DMS79 (cell line): ENCODE measurements around the gene HELZ.
"Not testable (repeated sequence)": the region's sequence is repeated elsewhere in the genome, so short reads cannot be mapped to it uniquely, and the experiment has no call there.

Experiments used
- DNase-seq: peaks from one replicate; lab custom pipeline; 2025; lab: John Stamatoyannopoulos, UW

Gene HELZ

DNA sequence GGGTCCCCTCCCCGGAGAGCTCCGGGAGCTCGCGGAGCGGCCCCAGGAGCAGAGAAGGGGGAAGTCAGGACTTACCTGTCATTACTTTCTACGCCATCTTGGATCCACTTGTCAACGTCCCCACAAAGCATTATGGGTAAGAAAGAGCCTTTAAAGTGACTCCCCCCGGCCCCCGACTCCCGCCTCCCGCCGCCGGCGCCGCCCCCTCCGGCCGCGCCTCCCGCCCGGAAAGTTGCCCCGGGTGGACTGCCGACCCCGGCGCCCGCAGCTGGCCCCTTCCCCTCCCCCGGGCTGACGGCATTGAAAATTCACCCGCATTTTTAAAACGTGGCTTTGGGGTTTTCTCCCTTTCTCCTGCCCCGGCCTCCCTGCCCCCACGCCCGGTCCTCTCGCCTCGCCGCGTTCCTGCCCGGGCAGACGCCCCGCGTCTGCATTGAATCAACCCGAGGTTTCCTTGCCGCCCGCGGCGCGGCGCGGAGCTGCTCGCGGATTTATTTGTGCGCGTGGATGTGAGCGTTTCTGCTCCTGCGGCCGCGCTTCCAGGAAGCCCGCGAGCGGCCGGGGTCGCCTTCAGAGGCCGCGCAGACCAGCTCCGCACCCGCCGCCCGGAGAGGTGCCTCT is at the start of gene HELZ:
HELZ (minus strand) TSS at position 124 of the 621 bp plus-strand sequence. CDS start 26,392 bp downstream, outside the sequence.
- peak; percentile 20 for DNase-seq

GRCh38 chr17:67293251-67294203 is 48.5 kb upstream of the HELZ start:
- DNase-seq: no peak

GRCh38 chr17:67290711-67291291 is 45.8 kb upstream of the HELZ start:
- no peak for DNase-seq

DNA sequence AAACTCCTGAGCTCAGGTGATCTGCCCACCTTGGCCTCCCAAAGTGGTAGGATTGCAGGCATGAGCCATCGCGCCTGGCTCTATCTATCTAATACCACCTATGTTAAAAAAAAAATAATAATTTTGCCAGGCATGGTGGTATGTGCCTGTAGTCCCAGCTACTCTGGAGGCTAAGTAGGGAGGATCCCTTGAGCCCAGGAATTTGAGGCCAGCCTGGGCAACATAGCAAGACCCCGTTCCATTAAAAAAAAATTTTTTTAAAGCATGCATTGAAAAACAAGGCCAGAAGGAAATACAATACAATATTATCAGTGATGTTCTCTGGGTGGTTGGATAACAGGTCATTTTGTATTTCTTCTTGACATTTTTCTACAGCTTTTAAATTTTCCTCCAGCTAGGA is 45.2 kb upstream of the HELZ start:
- DNase-seq: no peak

DNA sequence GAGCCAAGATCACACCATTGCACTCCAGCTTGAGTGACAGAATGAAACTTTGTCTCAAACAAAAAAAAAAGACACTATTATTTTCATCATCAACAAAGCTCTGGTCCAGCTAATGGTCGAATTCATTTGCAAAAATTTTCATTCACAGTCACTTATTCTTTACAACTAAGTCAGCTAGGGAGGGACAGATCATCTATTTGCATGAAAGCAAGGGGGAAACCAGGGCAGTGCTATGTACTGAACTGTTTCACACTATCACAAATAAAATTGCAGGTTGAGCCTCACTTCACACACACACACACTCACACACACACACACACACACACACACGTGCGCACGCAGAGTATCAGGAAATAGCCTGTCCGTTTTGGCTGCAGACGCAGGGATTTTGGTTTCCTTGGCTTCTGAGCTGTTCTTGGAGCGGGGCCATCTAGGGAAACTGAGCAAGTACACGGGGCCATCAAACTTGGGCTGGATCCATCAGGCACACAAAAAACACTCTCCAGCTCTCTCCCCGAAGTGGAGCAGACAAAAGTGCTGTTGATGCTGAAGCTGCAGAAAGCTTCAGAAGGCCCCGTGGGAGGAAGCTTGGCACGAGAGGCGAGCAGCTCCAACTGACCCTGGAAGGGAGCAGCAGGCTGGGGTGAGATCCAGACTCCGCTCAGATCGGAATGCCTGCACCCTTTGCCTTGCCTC is 44.3 kb upstream of the HELZ start:
- peak; percentile 31 for DNase-seq

DNA sequence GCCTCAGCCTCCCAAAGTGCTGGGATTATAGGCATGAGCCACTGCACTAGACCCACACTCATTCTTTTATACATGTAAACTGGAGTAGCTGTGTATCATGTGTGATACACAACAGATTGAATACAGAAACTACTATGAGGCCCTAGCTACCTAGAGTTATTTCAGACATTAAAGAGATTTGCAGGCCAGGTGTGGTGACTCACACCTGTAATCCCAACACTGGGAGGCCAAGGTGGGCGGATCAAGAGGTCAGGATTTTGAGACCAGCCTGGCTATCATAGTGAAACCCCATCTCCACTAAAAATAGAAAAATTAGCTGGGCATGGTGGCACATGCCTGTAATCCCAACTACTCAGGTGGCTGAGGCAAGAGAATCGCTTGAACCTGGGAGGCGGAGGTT is 41.8 kb upstream of the HELZ start:
- DNase-seq: not testable (repeated sequence)

DNA sequence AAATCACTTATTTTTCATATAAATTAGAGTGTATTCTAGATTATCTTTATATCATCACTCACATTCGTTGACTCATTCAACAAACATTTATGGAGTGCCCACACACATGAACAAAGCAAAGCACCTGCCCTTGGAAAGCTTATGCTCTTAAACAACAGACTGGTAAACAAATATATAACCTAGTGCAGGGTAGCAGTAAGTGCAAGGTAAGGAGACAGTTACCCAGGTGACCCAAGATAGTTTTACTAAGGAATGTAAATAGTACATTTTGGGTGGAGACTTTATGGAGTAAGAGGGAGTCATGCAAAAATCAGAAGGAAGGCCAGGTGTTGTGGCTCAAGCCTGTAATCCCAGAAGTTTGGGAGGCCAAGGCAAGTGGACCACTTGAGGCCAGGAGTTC is 40.4 kb upstream of the HELZ start:
- DNase-seq: no peak

DNA sequence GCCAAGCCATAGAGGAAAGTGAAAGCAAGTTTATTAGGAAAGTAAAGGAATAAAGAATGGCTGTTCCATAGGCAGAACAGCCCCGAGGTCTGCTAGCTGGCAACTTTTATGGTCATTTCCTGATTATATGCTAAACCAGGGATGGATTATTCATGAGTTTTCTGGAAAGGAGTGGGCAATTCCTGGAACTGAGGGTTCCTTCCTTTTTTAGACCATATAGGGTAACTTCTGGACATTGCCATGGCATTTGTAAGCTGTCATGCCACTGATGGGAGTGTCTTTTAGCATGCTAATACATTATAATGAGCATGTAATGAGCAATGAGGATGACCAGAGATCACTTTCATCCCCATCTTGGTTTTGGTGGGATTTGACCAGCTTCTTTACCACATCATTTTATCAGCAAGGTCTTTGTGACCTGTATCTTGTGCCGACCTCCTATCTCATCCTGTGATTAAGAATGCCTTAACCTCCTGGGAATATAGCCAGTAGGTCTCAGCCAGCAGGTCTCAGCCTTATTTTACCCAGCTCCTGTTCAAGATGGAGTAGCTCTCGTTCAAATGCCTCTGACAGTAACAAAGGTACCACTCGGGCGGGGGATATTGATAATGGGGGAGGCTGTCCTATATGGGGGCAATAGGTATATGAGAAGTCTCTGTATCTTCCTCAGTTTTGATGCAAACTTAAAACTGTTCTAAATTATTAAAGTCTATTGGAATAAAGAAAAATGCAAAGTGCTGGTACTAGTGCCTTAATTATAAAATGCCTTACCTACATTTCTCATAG is 38.9 kb upstream of the HELZ start:
- DNase-seq: no peak

DNA sequence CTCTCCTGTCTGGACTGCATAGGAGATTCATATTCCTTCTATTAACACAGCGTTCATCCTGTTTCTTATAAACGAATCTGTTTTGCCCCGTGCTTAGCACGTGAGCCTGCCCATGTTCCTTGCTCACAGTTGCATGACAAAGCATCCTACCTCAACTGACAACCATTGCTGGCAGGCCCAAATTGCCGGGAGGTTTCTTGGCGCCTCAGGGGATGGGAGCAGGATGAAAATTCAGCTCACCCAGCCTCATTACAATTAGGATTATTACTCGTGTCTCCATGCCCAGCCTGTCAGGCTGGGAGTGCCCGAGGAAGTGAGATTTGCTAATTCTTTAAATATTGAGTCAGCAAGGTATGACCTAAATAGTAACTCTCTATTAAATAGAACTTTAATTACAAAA is 36.7 kb upstream of the HELZ start:
- DNase-seq: no peak

DNA sequence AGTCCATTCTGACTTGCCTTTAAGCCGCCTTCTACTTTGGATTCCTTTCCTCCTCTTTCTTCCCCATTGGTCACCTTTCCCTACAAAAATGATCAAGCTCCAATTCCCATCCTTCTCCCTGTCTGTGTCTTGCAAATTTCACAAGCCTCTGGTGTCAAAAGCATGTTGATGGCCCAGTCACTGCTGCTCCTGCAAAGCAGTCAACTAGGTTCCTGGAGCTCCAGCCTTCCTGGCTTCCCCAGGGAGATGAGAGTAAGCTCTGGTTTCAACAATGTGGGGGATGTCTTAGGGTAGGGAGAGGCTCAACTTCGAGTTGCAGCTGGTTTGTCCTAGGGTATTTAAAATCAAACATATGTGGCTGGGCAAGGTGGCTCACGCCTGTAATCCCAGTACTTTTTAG is 36.1 kb upstream of the HELZ start:
- DNase-seq: no peak

GRCh38 chr17:67280279-67280678 is 35.3 kb upstream of the HELZ start:
- no peak for DNase-seq

GRCh38 chr17:67279115-67279514 is 34.1 kb upstream of the HELZ start:
- no peak for DNase-seq

DNA sequence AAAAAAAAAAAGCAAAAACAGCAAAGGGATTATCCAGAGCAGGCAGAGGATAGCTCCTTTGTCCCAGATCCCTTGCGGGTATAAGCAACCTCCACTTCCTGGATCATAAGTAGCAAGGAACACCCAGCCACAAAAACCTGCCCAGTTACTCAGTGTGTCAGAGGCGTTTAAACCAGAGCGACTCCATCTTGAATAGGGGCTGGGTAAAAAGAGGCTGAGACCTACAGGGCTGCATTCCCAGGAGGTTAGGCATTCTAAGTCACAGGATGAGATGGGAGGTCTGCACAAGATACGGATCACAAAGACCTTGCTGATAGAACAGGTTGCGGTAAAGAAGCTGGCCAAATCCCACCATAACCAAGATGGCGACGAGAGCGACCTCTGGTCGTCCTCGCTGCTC is 33.4 kb upstream of the HELZ start:
- DNase-seq: no peak

- DNase-seq: no peak
These were observed 31.1 kb upstream of the HELZ start for GRCh38 chr17:67276075-67276474.

- no peak for DNase-seq
These were observed 29.5 kb upstream of the HELZ start for GRCh38 chr17:67274466-67274865.

DNA sequence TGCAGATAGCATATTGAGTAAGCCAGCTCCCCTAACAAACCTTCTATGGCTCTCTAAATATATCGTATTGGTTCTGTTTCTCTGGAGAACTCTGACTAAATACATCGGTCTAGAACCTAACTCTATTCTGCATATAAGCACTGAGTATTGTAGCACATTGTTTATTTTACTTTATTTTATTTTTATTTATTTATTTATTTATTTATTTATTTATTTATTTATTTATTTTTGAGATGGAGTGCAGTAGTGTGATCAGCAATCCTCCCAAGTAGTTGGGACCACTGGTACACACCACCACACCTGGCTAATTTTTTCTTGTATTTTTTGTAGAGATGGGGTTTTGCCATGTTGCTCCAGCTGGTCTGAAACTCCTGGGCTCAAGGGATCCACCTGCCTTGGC is 28.9 kb upstream of the HELZ start:
- no peak for DNase-seq

DNA sequence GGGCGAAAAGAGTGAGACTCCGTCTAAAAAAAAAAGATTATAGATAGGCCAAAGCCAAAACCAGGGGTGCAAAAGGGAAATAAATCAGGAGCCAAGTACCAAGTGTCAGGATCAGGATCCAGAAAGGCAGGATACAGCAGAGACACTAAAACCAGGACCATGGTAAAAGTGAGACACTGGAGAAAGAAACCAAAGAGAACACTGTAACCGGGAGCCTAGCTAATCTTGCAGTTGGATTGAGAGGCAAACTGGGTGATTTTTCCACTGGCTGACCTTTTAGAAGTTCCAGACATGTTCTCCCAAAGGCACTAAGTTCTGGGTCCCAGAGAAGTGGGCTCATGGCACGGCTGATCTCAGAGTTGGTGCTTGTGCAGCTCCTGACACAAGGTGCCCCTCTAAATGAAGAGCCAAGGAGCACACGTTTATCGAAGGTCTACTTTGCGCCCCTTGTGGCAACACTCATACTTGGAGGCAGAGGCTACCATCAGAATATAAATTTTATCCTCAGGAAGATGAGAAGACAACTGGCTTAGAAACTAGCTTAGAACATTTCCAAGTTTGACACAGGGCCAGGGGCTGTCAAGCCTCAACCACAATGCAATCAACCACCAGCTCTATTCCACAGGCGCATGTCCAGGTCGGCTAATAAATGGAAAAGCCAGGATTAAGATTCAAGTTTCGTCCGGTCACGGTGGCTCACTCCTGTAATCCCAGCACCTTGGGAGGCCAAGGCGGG is 27.5 kb upstream of the HELZ start:
- DNase-seq: no peak

DNA sequence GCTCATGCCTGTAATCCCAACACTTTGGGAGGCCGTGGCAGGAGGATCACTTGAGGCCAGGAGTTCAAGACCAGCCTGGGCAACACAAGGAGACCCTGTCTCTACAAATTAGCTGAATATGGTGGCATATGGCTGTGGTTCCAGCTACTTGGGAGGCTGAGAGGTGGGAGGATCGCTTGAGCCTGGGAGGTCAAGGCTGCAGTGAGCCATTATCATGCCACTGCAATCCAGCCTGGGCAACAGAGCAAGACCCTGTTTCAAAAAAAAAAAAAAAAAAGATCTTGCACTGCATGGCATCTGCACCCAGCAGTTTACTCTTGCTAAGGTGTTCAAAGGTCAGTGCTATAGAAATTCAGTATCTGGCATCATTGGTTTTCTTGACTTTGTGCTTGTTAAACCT is 26.2 kb upstream of the HELZ start:
- DNase-seq: not testable (repeated sequence)

GRCh38 chr17:67270416-67270815 is 25.4 kb upstream of the HELZ start:
- DNase-seq: no peak

DNA sequence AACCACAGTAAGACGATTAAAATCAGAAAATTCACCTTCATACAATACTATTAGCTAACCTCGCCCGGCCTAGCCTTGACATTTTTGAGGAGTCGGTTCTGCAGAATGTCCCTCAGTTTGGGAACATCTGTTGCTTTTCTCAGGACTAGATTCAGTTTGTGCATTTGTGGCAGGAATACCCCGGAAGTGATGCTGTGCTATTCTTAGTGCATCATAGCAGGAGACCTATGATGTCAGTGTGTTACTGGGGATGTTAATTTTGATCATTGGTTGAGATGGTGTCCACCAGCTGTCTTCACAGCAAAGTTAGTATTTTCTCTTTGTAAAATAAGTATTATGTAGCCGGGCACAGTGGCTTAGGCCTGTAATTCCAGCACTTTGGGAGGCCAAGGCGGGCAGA is 21.5 kb upstream of the HELZ start:
- DNase-seq: no peak

DNA sequence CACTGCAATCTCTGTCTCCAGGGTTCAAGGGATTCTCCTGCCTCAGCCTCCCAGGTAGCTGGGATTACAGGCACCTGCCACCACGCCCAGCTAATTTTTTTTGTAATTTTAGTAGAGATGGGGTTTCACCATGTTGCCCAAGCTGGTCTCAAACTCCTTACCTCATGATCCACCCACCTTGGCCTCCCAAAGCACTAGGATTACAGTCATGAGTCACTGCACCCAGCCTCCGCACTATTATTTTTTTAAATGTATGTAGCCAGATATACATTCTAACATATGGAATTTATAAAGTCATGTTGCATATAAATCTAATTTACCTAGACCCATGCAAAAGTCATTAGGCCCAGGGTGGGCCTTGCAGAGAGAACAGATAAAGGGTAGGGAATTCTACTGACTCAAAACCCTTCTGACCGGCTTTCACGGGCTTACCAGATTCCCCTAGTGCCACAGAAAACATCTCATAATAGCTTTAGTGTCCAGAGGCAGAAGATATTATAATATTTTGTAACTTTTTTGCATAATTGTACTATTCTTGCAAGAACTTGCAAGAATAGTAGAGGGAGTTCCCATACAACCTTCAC is 20.5 kb upstream of the HELZ start:
- no peak for DNase-seq
